DND-41 (cell line): ENCODE measurements around the gene ZC3H13.

Experiments
- ATAC-seq: fragments of 200-7000 bp; cut with Tn5 transposase; 3 replicates; pipeline ENCODE4 v1.9.1; 2021; ENCODE audit warnings: low read depth; ENCODE audit not compliant: insufficient read depth
- DNase-seq: peaks from one replicate; pipeline ENCODE4 v3.0.0-alpha.2; 2020
- H2AFZ ChIP-seq: 2 replicates; pipeline ENCODE4 v1.6.0; 2012; ENCODE audit warnings: low read depth, low read length
- H3K27ac ChIP-seq: 2 replicates; pipeline ENCODE4 v1.5.1; 2012; ENCODE audit warnings: low read length, inconsistent platforms
- H3K27me3 ChIP-seq: fragments of 200-600 bp; sonication (generic); 2 replicates; pipeline ENCODE4 v1.6.0; 2012; ENCODE audit warnings: low read length, mild to moderate bottlenecking, inconsistent platforms; ENCODE audit not compliant: insufficient read depth, poor library complexity
- H3K36me3 ChIP-seq: 2 replicates; pipeline ENCODE4 v1.5.1; 2012; ENCODE audit warnings: low read length, inconsistent platforms; ENCODE audit not compliant: insufficient read depth
- H3K4me1 ChIP-seq: 2 replicates; pipeline ENCODE4 v1.5.1; 2012; ENCODE audit warnings: mild to moderate bottlenecking, low read length; ENCODE audit not compliant: insufficient read depth
- H3K4me2 ChIP-seq: 2 replicates; pipeline ENCODE4 v1.6.0; 2012; ENCODE audit warnings: mild to moderate bottlenecking, moderate library complexity, low read length, inconsistent platforms; ENCODE audit not compliant: insufficient read depth
- H3K4me3 ChIP-seq, 2 experiments: fragments of 200-600 bp in 1 of 2; shearing (Covaris generic) in 1 of 2; 2 replicates each; pipeline ENCODE4 v1.5.1; 2012 to 2016; ENCODE audit warnings: inconsistent platforms in 2 of 2, low read length in 2 of 2, mild to moderate bottlenecking in 2 of 2, low read depth in 1 of 2, moderate library complexity in 1 of 2
- H3K79me2 ChIP-seq: 2 replicates; pipeline ENCODE4 v1.6.0; 2012; ENCODE audit warnings: low read length, inconsistent platforms; ENCODE audit not compliant: insufficient read depth
- H3K9ac ChIP-seq: 2 replicates; pipeline ENCODE4 v1.6.0; 2012; ENCODE audit warnings: low read depth, mild to moderate bottlenecking, inconsistent platforms, low read length, moderate library complexity
- H3K9me3 ChIP-seq: 2 replicates; pipeline ENCODE4 v1.5.1; 2012; ENCODE audit warnings: low read length, moderate library complexity, mild to moderate bottlenecking, inconsistent platforms; ENCODE audit not compliant: insufficient read depth, severe bottlenecking
- H4K20me1 ChIP-seq: 2 replicates; pipeline ENCODE4 v1.6.0; 2012; ENCODE audit warnings: low read length; ENCODE audit not compliant: insufficient read depth
- EZH2 ChIP-seq: IDR thresholded peaks from 3 replicates; pipeline ENCODE4 v1.6.1; 2012; ENCODE audit warnings: borderline replicate concordance, low read depth, mild to moderate bottlenecking, moderate library complexity, low read length, inconsistent platforms; ENCODE audit not compliant: severe bottlenecking
- TF ChIP-seq, protein P1 (sequence below): IDR thresholded peaks from 2 replicates; pipeline ENCODE4 v1.5.1; 2012; ENCODE audit warnings: borderline replicate concordance, low read length, moderate library complexity, mild to moderate bottlenecking; ENCODE audit not compliant: poor library complexity, severe bottlenecking; ENCODE audit errors: extremely low read depth

The ZC3H13 gene

DNA sequence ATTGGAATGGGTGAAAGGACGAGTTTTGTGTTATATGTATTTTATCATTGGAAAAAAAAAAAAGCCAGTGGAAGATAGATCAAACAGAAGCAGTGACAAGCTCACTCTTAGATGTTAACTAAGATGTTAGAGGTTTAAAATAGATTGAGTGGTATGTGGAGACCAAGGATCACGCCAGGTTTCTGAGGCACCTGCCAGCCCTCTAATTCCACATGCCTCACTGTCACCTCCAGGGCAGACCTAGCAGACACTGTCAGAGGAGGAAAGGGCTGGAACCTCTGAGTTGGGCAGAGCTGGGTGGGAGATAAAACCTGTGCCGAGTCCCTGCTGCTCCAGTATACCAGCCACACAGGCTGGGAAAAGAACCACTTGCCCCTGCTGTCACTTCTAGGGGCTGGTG, 143.5 kb downstream of the ZC3H13 start:
- H3K9ac ChIP-seq = no peak overlapping the region
- ATAC-seq = no peak

DNA sequence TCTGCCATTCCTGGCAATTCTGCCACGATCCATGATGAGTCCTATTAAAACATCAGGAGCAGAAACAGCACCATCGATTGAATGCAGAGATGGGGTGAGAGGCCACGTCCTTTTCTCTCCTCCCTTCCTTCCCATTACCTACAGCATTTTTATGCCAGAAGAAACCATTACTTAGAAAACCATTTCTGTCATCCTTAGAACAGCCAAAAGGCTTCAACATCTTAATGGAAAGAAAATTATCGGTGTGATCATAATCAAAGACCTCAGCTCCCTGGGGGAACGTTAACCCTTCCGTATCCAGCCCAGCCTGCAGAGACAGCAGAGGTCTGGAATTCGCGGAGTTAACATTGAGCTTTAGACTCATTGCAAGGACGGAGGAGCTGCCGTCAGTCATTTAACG, 145.0 kb downstream of the ZC3H13 start:
- Histone ChIP-seq H3K9me3 (no peaks in the 10 kb centered on the region), H2AFZ (no peak overlapping the region), H3K36me3 (no peaks in the 10 kb centered on the region), H3K79me2 (no peaks in the 10 kb centered on the region), H4K20me1 (no peaks in the 10 kb centered on the region), H3K4me3 (no peak overlapping the region), H3K27ac (no peak overlapping the region), H3K27me3 (no peaks in the 10 kb centered on the region), H3K4me2 (no peak overlapping the region), H3K4me1 (no peaks in the 10 kb centered on the region), H3K9ac (no peak overlapping the region)
- ATAC-seq = no peak
- no peak for TF ChIP-seq EZH2
- TF ChIP-seq, protein P1, sequence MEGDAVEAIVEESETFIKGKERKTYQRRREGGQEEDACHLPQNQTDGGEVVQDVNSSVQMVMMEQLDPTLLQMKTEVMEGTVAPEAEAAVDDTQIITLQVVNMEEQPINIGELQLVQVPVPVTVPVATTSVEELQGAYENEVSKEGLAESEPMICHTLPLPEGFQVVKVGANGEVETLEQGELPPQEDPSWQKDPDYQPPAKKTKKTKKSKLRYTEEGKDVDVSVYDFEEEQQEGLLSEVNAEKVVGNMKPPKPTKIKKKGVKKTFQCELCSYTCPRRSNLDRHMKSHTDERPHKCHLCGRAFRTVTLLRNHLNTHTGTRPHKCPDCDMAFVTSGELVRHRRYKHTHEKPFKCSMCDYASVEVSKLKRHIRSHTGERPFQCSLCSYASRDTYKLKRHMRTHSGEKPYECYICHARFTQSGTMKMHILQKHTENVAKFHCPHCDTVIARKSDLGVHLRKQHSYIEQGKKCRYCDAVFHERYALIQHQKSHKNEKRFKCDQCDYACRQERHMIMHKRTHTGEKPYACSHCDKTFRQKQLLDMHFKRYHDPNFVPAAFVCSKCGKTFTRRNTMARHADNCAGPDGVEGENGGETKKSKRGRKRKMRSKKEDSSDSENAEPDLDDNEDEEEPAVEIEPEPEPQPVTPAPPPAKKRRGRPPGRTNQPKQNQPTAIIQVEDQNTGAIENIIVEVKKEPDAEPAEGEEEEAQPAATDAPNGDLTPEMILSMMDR = no peak
- DNase-seq = no peak

More for the DNA sequence above, 143.5 kb downstream of the ZC3H13 start:
- no peak overlapping the region for H3K4me3 ChIP-seq
- no peaks in the 10 kb centered on the region for H3K4me1 ChIP-seq
- H3K9me3 ChIP-seq = no peaks in the 10 kb centered on the region
- no peaks in the 10 kb centered on the region for H3K27me3 ChIP-seq
- H2AFZ ChIP-seq = no peak overlapping the region
- H3K27ac ChIP-seq = no peak overlapping the region
- H3K36me3 ChIP-seq = no peaks in the 10 kb centered on the region
- TF ChIP-seq, protein P1 = no peak
- no peak for TF ChIP-seq EZH2
- no peak for DNase-seq
- no peaks in the 10 kb centered on the region for H3K79me2 ChIP-seq
- H4K20me1 ChIP-seq = no peaks in the 10 kb centered on the region
- H3K4me2 ChIP-seq = no peak overlapping the region
